Parathyroid adenoma (tissue), 2 donors: Measurements from ENCODE around the gene ITCH.

Experiments used
- H2AFZ ChIP-seq: fragments of 300-600 bp; sonication (generic); one replicate; pipeline ENCODE4 v1.7.0; 2017; ENCODE audit warnings: antibody characterized with exemption, mild to moderate bottlenecking
- H3K27ac ChIP-seq: fragments of 300-600 bp; sonication (generic); one replicate; pipeline ENCODE4 v1.7.0; 2017
- H3K27me3 ChIP-seq: fragments of 300-600 bp; sonication (generic); one replicate; pipeline ENCODE4 v1.7.0; 2017; ENCODE audit warnings: low read length; ENCODE audit not compliant: control insufficient read depth, insufficient read depth
- H3K36me3 ChIP-seq: fragments of 300-600 bp; sonication (generic); one replicate; pipeline ENCODE4 v1.7.0; 2017; ENCODE audit warnings: low read length; ENCODE audit not compliant: control insufficient read depth, insufficient read depth
- H3K4me1 ChIP-seq: fragments of 300-600 bp; sonication (generic); one replicate; pipeline ENCODE4 v1.7.0; 2017; ENCODE audit warnings: control low read depth
- H3K4me2 ChIP-seq: fragments of 300-600 bp; sonication (generic); one replicate; pipeline ENCODE4 v1.7.0; 2017; ENCODE audit warnings: low read length
- H3K4me3 ChIP-seq: fragments of 300-600 bp; sonication (generic); one replicate; pipeline ENCODE4 v1.7.0; 2017; ENCODE audit warnings: low read depth, low read length
- H3K79me2 ChIP-seq: fragments of 300-600 bp; sonication (generic); one replicate; pipeline ENCODE4 v1.7.0; 2017; ENCODE audit warnings: control low read depth
- H3K9ac ChIP-seq: fragments of 300-600 bp; sonication (generic); one replicate; pipeline ENCODE4 v1.7.0; 2017; ENCODE audit warnings: mild to moderate bottlenecking
- H3K9me3 ChIP-seq: fragments of 300-600 bp; sonication (generic); one replicate; pipeline ENCODE4 v1.7.0; 2017; ENCODE audit warnings: low read length; ENCODE audit not compliant: control insufficient read depth
- TF ChIP-seq, protein P1 (sequence below): fragments of 300-600 bp; sonication (generic); IDR thresholded peaks from one replicate; pipeline ENCODE4 v1.7.0; 2017; ENCODE audit warnings: antibody characterized with exemption, mild to moderate bottlenecking
- donor health status: primary hyperparathyroidism.

ITCH gene

GRCh38 chr20:34363062-34363464 lies at the start of gene ITCH:
Gene ITCH, plus strand, starts transcription at chr20:34363273. Its CDS starts 30,539 bp downstream, at chr20:34393812.
- H3K27me3 ChIP-seq = no peaks in the 10 kb centered on the region
- H3K9ac ChIP-seq = peak within 1 kb of the TSS; percentile 49
- H3K4me1 ChIP-seq = peaks cover 9% of the 10 kb centered on the region
- peak within 1 kb of the TSS; percentile 79 for H3K27ac ChIP-seq
- peaks cover 26% of the 10 kb centered on the region for H3K79me2 ChIP-seq
- TF ChIP-seq, protein P1, sequence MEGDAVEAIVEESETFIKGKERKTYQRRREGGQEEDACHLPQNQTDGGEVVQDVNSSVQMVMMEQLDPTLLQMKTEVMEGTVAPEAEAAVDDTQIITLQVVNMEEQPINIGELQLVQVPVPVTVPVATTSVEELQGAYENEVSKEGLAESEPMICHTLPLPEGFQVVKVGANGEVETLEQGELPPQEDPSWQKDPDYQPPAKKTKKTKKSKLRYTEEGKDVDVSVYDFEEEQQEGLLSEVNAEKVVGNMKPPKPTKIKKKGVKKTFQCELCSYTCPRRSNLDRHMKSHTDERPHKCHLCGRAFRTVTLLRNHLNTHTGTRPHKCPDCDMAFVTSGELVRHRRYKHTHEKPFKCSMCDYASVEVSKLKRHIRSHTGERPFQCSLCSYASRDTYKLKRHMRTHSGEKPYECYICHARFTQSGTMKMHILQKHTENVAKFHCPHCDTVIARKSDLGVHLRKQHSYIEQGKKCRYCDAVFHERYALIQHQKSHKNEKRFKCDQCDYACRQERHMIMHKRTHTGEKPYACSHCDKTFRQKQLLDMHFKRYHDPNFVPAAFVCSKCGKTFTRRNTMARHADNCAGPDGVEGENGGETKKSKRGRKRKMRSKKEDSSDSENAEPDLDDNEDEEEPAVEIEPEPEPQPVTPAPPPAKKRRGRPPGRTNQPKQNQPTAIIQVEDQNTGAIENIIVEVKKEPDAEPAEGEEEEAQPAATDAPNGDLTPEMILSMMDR = no peak
- H2AFZ ChIP-seq = peak within 1 kb of the TSS; percentile 99
- no peaks in the 10 kb centered on the region for H3K9me3 ChIP-seq
- peak within 1 kb of the TSS; percentile 94 for H3K4me3 ChIP-seq
- no peaks in the 10 kb centered on the region for H3K36me3 ChIP-seq
- H3K4me2 ChIP-seq = peak within 1 kb of the TSS; percentile 85

DNA sequence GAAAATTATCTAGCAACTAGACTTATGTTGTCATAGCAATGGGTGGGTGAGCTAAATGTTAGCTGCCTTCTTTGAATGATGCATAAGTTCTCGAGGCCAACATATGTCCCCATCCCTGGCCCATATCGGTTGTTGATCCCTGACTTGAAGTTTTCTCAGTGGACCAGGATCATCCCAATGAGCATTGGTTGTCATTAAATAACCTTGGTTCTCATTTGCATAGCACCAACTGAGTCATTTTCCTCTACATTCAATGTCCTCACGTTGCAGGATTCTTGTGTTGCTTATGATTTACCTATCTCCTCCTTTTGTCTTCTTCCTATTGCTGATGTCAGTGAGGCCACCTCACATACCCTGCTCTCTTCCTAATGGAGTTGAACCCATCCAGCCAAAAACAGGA lies 47.8 kb upstream of the ITCH start:
- no peak overlapping the region for H3K27ac ChIP-seq
- no peaks in the 10 kb centered on the region for H3K79me2 ChIP-seq
- H3K4me1 ChIP-seq = peaks cover 4% of the 10 kb centered on the region
- H3K9me3 ChIP-seq = no peaks in the 10 kb centered on the region
- TF ChIP-seq, protein P1 = no peak
- H3K4me3 ChIP-seq = no peak overlapping the region
- H3K4me2 ChIP-seq = no peak overlapping the region
- H3K9ac ChIP-seq = no peak overlapping the region
- no peaks in the 10 kb centered on the region for H3K27me3 ChIP-seq
- no peaks in the 10 kb centered on the region for H3K36me3 ChIP-seq
- no peak overlapping the region for H2AFZ ChIP-seq

- H3K4me3 ChIP-seq = no peak overlapping the region
- H3K4me1 ChIP-seq = peaks cover 4% of the 10 kb centered on the region
- TF ChIP-seq, protein P1 = no peak
- no peak overlapping the region for H2AFZ ChIP-seq
- no peaks in the 10 kb centered on the region for H3K9me3 ChIP-seq
- no peaks in the 10 kb centered on the region for H3K79me2 ChIP-seq
- no peak overlapping the region for H3K9ac ChIP-seq
- H3K27ac ChIP-seq = no peak overlapping the region
- H3K36me3 ChIP-seq = no peaks in the 10 kb centered on the region
- no peaks in the 10 kb centered on the region for H3K27me3 ChIP-seq
- no peak overlapping the region for H3K4me2 ChIP-seq
These were observed 46.8 kb upstream of the ITCH start for GRCh38 chr20:34316196-34316814.

- no peak overlapping the region for H3K9ac ChIP-seq
- H3K4me2 ChIP-seq = no peak overlapping the region
- H3K4me3 ChIP-seq = no peak overlapping the region
- H3K27me3 ChIP-seq = no peaks in the 10 kb centered on the region
- TF ChIP-seq, protein P1 = no peak
- no peaks in the 10 kb centered on the region for H3K9me3 ChIP-seq
- no peak overlapping the region for H3K27ac ChIP-seq
- no peak overlapping the region for H2AFZ ChIP-seq
- no peaks in the 10 kb centered on the region for H3K79me2 ChIP-seq
- no peaks in the 10 kb centered on the region for H3K36me3 ChIP-seq
- H3K4me1 ChIP-seq = no peaks in the 10 kb centered on the region
These were observed 44.2 kb upstream of the ITCH start for GRCh38 chr20:34318609-34319443.
